ENCODE measurements around the gene RNF223.

RNF223 gene

GRCh38 chr1:1073743-1074587 lies at the start of gene RNF223:
TSS of gene RNF223 (minus strand) at chr1:1074306. CDS start at chr1:1072566, 1,740 bp downstream.
- no peak for DNase-seq (ENCODE audit: low spot score)

GRCh38 chr1:1122981-1123480 lies 48.9 kb upstream of the RNF223 start:
- DNase-seq (ENCODE audit: low spot score), result no peak

DNA sequence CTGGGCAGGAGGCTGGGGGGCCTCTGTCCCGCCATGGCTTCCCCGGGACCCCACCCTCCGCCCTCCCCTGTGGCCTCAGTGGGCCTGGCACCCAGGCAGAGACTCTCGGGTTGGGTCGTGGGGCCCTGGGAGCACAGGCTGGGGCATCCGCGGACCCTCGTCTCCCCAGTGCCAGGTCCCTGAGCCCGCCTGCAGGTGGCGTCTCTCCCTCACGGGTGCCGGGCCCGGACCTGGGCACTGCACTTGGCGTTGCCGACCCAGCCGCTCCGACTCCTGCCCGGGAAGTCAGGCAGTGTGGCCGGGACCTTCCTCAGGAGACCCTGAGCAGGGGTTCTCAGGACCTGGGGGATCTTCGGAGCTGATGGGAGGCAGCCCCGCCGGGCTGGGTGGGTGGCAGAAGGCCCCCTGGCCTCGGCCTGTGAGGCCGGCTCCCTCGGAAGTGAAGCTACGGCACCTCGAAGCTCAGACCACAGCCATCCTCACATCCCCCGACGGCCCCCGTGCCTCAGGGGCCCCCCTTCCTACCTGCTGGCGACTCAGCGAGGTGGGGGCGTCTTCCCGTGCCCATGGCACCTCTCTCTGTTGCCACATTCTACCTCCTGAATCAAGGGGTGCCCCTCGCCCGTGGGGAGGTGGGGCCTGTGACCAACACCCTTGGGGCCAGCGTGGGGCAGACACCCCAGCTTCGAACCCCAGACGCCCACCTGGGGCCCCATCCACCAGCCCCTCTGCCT lies 48.1 kb upstream of the RNF223 start:
- DNase-seq (ENCODE audit: low spot score), result peak; percentile 70

- DNase-seq (ENCODE audit: low spot score), result no peak
Measured at GRCh38 chr1:1121611-1122077, 47.5 kb upstream of the RNF223 start.

GRCh38 chr1:1120866-1121591 lies 46.9 kb upstream of the RNF223 start:
- no peak for DNase-seq (ENCODE audit: low spot score)

DNA sequence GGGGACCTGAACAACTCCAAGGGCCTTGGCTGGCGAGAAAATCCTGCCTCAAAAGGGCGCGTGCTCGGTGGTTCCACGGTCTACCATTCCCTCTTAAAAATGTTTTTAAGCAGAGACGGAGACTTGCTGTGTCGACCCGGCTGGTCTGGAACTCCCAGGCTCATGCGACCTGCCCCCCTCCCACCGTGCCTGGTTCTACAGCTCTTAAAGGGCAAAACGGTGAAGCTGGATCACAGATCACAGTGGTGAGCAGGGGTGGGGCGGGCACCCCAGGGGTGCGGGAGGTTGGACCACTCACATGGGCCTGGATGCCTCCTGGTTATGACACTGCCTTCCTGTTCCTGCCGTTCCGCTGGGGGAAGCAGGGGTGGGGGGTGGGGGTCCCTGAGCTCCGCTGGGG lies 46.0 kb upstream of the RNF223 start:
- DNase-seq (ENCODE audit: low spot score), result no peak

GRCh38 chr1:1119272-1119890 lies 45.3 kb upstream of the RNF223 start:
- DNase-seq (ENCODE audit: low spot score), result no peak

GRCh38 chr1:1118876-1119220 lies 44.7 kb upstream of the RNF223 start:
- DNase-seq (ENCODE audit: low spot score), result no peak

GRCh38 chr1:1118011-1118875 lies 44.1 kb upstream of the RNF223 start:
- DNase-seq (ENCODE audit: low spot score), result no peak

DNA sequence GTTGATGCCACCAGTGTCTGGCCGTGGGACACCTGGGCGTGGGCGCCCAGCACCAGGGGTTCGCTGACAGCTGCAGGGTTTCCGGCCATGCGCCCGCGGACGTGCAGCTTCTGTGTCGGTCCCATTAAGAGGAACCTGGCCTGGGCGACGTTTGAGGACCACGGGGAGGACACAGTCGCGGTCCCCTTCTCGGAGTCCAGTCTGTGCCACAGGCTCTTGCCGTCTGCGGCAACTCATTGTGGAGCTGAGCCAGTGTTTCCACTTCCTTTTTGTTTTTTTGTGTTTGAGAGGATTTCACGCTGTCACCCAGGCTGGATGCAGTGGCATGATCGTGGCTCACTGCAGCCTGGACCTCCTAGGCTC lies 43.3 kb upstream of the RNF223 start:
- no peak for DNase-seq (ENCODE audit: low spot score)

DNA sequence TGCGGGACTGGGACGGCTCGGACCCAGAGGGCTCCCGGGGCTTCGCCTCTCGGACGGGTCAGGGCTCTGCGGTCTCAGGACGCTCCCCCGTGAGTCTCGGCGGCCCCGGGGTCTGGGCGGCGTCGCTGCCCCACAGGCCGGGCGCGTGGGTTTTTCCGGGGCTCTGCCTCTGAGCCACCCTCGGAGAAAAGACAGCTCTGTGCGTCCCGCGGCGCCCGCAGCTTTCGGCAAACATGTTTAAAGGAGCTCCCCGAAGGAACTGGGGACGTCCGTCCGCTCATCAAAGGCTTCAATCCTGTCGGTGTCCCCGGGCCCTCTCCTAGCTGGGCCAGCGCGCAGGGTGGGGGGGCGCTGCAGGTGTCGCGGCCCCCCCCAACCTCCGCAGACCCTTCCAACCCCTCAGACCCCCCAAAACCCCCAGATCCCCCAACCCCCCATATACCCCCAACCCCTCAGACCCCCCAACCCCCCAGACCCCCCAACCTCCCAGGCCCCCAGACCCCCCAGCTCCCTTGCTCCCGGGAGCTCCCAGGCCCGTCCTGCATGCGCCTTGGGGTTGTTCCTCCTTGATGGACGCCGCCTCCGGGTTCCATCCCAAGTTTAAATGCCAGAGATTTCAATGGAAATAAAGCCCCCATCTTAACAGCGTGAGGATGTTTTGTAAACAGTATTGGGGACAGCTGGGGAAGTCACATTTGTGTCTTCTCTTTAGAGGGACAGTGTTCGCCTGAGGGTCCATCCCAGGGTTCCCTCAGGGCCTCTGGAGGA lies 42.8 kb upstream of the RNF223 start:
- DNase-seq (ENCODE audit: low spot score), result no peak

GRCh38 chr1:1115786-1116700 lies 41.9 kb upstream of the RNF223 start, which contains the start of gene C1orf159:
TSS of gene C1orf159 (minus strand) at chr1:1116089. CDS start at chr1:1091543, 24,546 bp downstream.
- peak; percentile 98 for DNase-seq (ENCODE audit: low spot score)

GRCh38 chr1:1115136-1115785 lies 41.2 kb upstream of the RNF223 start:
- DNase-seq (ENCODE audit: low spot score), result no peak

DNA sequence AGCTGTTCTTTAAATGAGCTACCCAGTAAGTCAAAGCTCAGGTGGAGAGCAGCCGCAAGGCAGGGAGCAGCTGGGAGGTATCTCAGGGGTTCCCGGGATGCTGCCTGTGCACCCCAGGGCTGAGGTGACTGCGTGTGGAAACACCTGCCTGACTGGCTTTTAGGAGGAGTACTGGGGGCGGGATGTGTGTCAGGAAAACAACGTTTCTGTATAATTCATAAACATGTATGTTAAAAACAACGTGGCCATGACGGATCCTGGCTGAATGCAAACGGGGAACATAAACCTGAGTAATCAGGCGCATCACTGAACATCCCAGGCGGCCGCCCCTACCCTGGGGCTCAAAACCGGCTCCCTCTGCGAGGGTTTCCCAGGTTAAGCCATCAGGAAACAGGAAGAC lies 40.3 kb upstream of the RNF223 start:
- DNase-seq (ENCODE audit: low spot score), result no peak

DNA sequence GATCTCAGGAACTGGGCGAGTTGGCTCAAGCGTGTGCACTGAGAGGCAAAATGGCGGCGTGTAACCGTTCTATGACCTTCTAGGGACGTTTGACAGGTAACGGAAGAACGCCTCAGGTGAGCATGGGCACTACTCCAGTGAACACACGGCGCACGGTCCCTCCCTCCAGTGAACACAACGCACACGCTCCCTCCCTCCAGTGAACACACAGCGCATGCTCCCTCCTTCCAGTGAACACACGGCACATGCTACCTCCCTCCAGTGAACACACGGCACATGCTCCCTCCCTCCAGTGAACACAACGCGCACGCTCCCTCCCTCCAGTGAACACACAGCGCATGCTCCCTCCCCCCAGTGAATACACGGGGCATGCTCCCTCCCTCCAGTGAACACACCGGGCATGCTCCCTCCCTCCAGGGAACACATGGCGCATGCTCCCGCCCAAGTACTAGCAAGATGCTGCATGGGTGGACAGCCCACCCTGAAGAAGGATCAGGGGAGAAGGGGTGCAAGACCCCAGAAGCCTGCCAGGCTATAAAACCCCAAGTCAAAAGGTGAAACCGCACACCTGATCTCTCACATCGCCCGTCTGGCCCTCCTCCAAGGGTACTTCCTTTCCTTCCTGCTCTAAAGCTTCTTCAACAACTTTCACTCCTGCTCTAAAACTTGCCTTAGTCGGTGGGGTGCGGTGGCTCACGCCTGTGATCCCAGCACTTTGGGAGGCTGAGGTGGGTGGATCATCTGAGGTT lies 38.3 kb upstream of the RNF223 start:
- no peak for DNase-seq (ENCODE audit: low spot score)

- DNase-seq (ENCODE audit: low spot score), result no peak
Measured at GRCh38 chr1:1111516-1112236, 37.6 kb upstream of the RNF223 start.

DNA sequence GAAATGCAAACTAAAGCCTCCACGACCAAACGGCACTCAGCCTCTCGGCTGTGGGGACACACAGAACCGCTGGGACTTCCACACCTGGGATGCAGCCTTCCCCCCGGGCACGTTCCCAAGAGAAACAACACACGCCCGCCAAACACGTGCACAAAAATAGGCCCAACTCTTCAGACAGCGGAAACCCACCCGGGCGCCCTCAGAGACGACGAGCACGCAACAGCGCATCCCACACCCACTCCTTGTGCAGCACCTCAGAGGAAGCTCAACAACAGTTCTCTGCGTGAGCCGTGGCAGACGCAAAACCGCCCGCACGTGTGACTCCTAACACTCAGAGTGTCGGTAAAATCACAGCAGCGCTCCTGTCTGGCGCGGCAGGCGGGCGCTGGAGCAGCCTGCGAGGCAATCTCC lies 36.5 kb upstream of the RNF223 start:
- no peak for DNase-seq (ENCODE audit: low spot score)

Data from globus pallidus (tissue), 1 donor.